SU-DHL-6 (cell line): ENCODE data around the gene CEP63.

Experiments used
- EZH2phosphoT487 ChIP-seq: fragments of 200-600 bp; sonication (generic), shearing (Covaris generic); conservative IDR thresholded peaks from 2 replicates; pipeline ENCODE4 v1.6.1; 2018; ENCODE audit warnings: mild to moderate bottlenecking, antibody characterized with exemption, low read length, moderate library complexity, mixed read lengths
- TF ChIP-seq, protein P1 (sequence below): fragments of 200-600 bp; sonication (generic); IDR thresholded peaks from one replicate; pipeline ENCODE4 v1.5.1; 2017; ENCODE audit warnings: antibody characterized with exemption, mild to moderate bottlenecking, low read length, moderate library complexity; ENCODE audit not compliant: insufficient read depth, poor library complexity, severe bottlenecking

DNA sequence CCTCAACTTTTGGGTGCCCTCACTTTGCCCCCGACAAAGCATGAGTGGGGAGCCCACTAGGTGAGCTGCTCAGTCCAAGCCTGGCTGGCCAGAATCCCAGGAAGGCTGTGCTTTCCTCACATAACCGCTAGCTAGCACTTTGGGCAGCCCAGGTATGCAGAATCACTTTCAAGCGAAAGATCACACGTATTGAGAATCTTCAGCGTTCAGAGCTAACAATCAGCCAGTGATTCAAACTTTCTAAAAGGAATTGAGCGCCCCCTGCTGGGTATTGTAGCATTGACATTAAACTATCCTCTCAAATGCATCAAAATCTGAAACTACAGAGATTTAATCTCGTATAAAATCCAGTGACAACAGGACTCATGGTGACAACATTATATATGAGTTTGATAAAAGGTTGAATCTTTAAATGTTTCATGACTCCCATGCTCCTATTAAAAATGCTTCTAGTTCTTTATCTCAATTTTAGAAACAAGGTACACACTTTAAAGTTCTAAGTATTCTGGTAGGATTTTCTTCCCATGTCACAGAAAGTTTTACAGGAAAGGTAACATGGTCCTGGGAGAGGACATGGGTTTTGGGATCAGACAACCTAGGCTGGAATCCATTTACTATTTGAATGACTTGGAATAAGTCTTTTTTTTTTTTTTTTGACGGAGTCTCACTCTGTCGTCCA, 11.8 kb upstream of the CEP63 start:
- TF ChIP-seq, protein P1, sequence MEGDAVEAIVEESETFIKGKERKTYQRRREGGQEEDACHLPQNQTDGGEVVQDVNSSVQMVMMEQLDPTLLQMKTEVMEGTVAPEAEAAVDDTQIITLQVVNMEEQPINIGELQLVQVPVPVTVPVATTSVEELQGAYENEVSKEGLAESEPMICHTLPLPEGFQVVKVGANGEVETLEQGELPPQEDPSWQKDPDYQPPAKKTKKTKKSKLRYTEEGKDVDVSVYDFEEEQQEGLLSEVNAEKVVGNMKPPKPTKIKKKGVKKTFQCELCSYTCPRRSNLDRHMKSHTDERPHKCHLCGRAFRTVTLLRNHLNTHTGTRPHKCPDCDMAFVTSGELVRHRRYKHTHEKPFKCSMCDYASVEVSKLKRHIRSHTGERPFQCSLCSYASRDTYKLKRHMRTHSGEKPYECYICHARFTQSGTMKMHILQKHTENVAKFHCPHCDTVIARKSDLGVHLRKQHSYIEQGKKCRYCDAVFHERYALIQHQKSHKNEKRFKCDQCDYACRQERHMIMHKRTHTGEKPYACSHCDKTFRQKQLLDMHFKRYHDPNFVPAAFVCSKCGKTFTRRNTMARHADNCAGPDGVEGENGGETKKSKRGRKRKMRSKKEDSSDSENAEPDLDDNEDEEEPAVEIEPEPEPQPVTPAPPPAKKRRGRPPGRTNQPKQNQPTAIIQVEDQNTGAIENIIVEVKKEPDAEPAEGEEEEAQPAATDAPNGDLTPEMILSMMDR, result peak; percentile 72
- no peak for TF ChIP-seq EZH2phosphoT487
